Measurements from ENCODE around the gene WDR74. TPM values are rescaled to one million over a fixed set of nuclear protein-coding genes. Genes with fewer than 3 reads are reported as not detected.

WDR74 gene
- total RNA-seq, 1 donor, result 34.0 TPM

DNA sequence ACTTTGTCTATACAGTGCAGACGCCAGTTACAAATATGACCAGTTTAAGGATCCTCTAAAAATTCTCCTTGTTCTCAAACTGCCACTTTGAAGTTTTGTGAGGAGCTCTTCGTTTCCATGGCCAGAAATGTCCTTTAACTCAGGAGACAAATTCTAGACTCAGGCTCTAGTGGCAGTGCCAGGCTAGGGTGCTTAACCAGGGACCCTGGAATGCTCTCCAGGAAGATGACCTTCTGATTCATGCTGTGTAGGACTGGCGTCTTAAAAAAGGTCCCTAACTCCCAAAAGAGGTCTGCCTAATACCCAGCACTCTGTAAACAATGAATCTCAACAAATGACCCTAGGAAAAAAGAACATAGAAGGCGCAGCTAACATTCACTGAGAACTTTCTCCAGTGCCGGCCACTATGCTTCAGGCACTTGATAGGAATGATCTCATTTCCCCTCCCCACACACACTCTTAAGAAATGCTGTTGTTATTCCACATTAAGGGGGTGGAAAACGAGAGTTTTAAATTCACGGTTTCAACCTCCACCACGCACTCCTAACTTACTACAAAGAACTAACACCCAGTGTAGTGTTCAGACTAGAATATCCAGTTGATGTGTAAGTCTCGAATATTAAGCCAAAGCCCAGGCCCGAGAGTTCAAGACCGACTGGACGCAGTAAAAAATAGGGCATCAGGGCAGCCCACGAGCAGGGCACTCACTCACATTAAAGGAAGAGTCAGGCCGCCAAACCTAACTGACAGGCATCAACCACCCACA, 34.9 kb downstream of the WDR74 start:
- H3K4me1 ChIP-seq (ENCODE audit: insufficient read depth, low read length), result peaks cover 27% of the 10 kb centered on the region
- H3K4me3 ChIP-seq (ENCODE audit: insufficient read depth, low read length), result peak overlapping the region; percentile 92
- no peaks in the 10 kb centered on the region for H3K27me3 ChIP-seq (ENCODE audit: insufficient read depth, low read length)
- peaks cover 23% of the 10 kb centered on the region for H4K20me1 ChIP-seq (ENCODE audit: insufficient read depth, low read length)
- H3K9me3 ChIP-seq (ENCODE audit: low read depth, low read length), result no peaks in the 10 kb centered on the region
- peak overlapping the region; percentile 79 for H3K27ac ChIP-seq (ENCODE audit: low read depth, low read length)
- H3K79me2 ChIP-seq (ENCODE audit: insufficient read depth, low read length), result peaks cover 43% of the 10 kb centered on the region
- H2AFZ ChIP-seq (ENCODE audit: low read length), result peak overlapping the region; percentile 47
- H3K4me2 ChIP-seq (ENCODE audit: insufficient read depth, low read length), result peak overlapping the region; percentile 99
- DNase-seq (ENCODE audit: insufficient read length, low spot score, missing footprints), result peak; percentile 84
- TF ChIP-seq, protein P1, sequence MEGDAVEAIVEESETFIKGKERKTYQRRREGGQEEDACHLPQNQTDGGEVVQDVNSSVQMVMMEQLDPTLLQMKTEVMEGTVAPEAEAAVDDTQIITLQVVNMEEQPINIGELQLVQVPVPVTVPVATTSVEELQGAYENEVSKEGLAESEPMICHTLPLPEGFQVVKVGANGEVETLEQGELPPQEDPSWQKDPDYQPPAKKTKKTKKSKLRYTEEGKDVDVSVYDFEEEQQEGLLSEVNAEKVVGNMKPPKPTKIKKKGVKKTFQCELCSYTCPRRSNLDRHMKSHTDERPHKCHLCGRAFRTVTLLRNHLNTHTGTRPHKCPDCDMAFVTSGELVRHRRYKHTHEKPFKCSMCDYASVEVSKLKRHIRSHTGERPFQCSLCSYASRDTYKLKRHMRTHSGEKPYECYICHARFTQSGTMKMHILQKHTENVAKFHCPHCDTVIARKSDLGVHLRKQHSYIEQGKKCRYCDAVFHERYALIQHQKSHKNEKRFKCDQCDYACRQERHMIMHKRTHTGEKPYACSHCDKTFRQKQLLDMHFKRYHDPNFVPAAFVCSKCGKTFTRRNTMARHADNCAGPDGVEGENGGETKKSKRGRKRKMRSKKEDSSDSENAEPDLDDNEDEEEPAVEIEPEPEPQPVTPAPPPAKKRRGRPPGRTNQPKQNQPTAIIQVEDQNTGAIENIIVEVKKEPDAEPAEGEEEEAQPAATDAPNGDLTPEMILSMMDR (IDR thresholded peaks at IDR 0.05; ENCODE audit: extremely low read depth, low read depth, low read length), result no peak
- peaks cover 45% of the 10 kb centered on the region for H3K36me3 ChIP-seq (ENCODE audit: insufficient read depth, low read length)

DNA sequence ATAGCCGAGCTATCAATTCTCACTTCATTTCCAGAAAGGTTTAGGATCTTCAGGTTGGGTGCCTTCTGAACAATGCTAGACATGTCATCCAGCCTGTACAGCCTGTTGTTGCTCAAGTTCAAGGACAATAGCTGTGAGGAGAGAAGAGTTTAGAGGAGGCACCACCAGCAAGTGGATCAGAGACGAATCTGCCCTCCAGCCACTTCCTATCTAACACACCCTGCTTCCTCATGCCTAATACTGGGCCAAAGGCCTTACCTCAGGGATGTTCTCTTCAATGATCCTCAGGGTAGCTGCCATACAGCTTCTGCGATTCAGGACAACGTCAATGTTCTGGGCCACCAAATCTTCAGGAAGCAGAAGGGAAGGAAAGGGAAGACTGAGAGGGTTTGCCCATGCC, 38.3 kb downstream of the WDR74 start:
- Histone ChIP-seq H2AFZ (ENCODE audit: low read length) (no peak overlapping the region), H3K36me3 (ENCODE audit: insufficient read depth, low read length) (peaks cover 77% of the 10 kb centered on the region), H3K4me3 (ENCODE audit: insufficient read depth, low read length) (no peak overlapping the region), H3K9me3 (ENCODE audit: low read depth, low read length) (no peaks in the 10 kb centered on the region), H3K27ac (ENCODE audit: low read depth, low read length) (no peak overlapping the region), H3K79me2 (ENCODE audit: insufficient read depth, low read length) (peaks cover 43% of the 10 kb centered on the region), H3K27me3 (ENCODE audit: insufficient read depth, low read length) (no peaks in the 10 kb centered on the region), H3K4me2 (ENCODE audit: insufficient read depth, low read length) (no peak overlapping the region), H4K20me1 (ENCODE audit: insufficient read depth, low read length) (peaks cover 27% of the 10 kb centered on the region), H3K4me1 (ENCODE audit: insufficient read depth, low read length) (peaks cover 17% of the 10 kb centered on the region)
- TF ChIP-seq, protein P1 (IDR thresholded peaks at IDR 0.05; ENCODE audit: extremely low read depth, low read depth, low read length), result no peak
- DNase-seq (ENCODE audit: insufficient read length, low spot score, missing footprints), result no peak

DNA sequence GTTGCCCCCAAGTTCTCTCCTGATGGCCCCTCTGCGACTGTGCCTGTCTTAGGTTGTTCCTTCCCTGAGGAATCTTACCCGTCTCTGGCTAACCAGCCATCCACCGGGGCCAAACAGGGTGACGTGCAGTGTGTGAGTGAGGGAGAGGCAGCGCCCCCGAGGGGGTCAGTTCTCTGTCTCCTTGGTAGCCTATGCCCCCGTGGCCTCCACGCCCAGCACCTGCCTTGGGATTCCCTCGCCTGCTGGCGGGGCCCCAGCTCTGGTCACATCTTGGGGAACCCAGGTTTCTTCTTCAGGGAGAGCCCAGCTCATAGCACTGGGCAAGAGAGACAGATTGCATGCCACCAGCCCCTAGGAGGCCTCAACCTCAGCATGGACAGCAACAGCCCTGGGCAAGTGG, 39.9 kb downstream of the WDR74 start:
- TF ChIP-seq, protein P1 (IDR thresholded peaks at IDR 0.05; ENCODE audit: extremely low read depth, low read depth, low read length), result no peak
- Histone ChIP-seq H3K27ac (ENCODE audit: low read depth, low read length) (no peak overlapping the region), H4K20me1 (ENCODE audit: insufficient read depth, low read length) (peaks cover 22% of the 10 kb centered on the region), H3K4me2 (ENCODE audit: insufficient read depth, low read length) (no peak overlapping the region), H3K4me1 (ENCODE audit: insufficient read depth, low read length) (peaks cover 11% of the 10 kb centered on the region), H3K36me3 (ENCODE audit: insufficient read depth, low read length) (peaks cover 93% of the 10 kb centered on the region), H3K9me3 (ENCODE audit: low read depth, low read length) (no peaks in the 10 kb centered on the region), H2AFZ (ENCODE audit: low read length) (no peak overlapping the region), H3K79me2 (ENCODE audit: insufficient read depth, low read length) (peaks cover 35% of the 10 kb centered on the region), H3K27me3 (ENCODE audit: insufficient read depth, low read length) (no peaks in the 10 kb centered on the region), H3K4me3 (ENCODE audit: insufficient read depth, low read length) (no peak overlapping the region)
- no peak for DNase-seq (ENCODE audit: insufficient read length, low spot score, missing footprints)

DNA sequence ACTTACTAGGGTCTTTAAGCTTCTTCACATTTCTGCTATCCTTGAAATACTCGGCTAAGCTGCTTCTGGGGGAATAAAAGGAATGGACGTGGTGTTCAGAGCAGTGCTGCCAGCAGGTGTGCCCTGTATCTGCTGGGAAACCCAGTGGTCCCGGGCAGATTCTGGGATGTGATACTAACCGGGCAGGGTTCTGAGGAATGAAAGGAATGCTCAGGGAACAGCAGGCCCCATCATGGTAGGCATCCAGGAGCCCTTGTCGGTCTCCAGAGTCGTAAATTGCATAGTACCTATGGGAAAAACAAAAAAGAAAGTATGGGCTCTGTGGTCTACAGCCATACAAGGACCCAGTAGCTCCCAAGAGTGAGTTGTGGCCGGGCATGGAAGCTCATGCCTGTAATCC, 43.1 kb downstream of the WDR74 start:
- TF ChIP-seq, protein P1 (IDR thresholded peaks at IDR 0.05; ENCODE audit: extremely low read depth, low read depth, low read length), result no peak
- peaks cover 89% of the 10 kb centered on the region for H3K36me3 ChIP-seq (ENCODE audit: insufficient read depth, low read length)
- H2AFZ ChIP-seq (ENCODE audit: low read length), result no peak overlapping the region
- no peaks in the 10 kb centered on the region for H3K9me3 ChIP-seq (ENCODE audit: low read depth, low read length)
- H3K27ac ChIP-seq (ENCODE audit: low read depth, low read length), result no peak overlapping the region
- H4K20me1 ChIP-seq (ENCODE audit: insufficient read depth, low read length), result peaks cover 10% of the 10 kb centered on the region
- DNase-seq (ENCODE audit: insufficient read length, low spot score, missing footprints), result no peak
- peaks cover 9% of the 10 kb centered on the region for H3K79me2 ChIP-seq (ENCODE audit: insufficient read depth, low read length)
- no peaks in the 10 kb centered on the region for H3K27me3 ChIP-seq (ENCODE audit: insufficient read depth, low read length)
- H3K4me2 ChIP-seq (ENCODE audit: insufficient read depth, low read length), result no peak overlapping the region
- H3K4me1 ChIP-seq (ENCODE audit: insufficient read depth, low read length), result peaks cover 6% of the 10 kb centered on the region
- no peak overlapping the region for H3K4me3 ChIP-seq (ENCODE audit: insufficient read depth, low read length)
